Muscle of leg (tissue), 11 donors: Measurements from ENCODE around the gene PRKCSH. TPM values are rescaled to one million over a fixed set of nuclear protein-coding genes. Genes with fewer than 3 reads are reported as not detected.
"Not testable (repeated sequence)": the region's sequence is repeated elsewhere in the genome, so short reads cannot be mapped to it uniquely, and the experiment has no call there.

Experiments
- DNase-seq: peaks from one replicate; pipeline ENCODE4 v3.0.0; 2013
- H3K27ac ChIP-seq: one replicate; pipeline ENCODE4 v1.5.1; 2013; ENCODE audit warnings: mild to moderate bottlenecking, low read length, control low read depth
- H3K27me3 ChIP-seq: one replicate; pipeline ENCODE4 v1.6.1; 2013; ENCODE audit warnings: low read length; ENCODE audit not compliant: control insufficient read depth, insufficient read depth
- H3K36me3 ChIP-seq: one replicate; pipeline ENCODE4 v1.6.1; 2013; ENCODE audit warnings: low read length; ENCODE audit not compliant: control insufficient read depth, insufficient read depth
- H3K4me1 ChIP-seq: one replicate; pipeline ENCODE4 v1.6.1; 2013; ENCODE audit warnings: low read length; ENCODE audit not compliant: control insufficient read depth, insufficient read depth
- H3K4me3 ChIP-seq: one replicate; pipeline ENCODE4 v1.5.1; 2013; ENCODE audit warnings: low read length, control low read depth
- H3K9me3 ChIP-seq: replicated peaks from 2 replicates; pipeline ENCODE4 v1.6.1; 2013; ENCODE audit warnings: low read depth, low read length; ENCODE audit not compliant: control insufficient read depth
- WGBS: methylation state at CpG from one replicate; pipeline ENCODE4 v1.1.5; 2013; ENCODE audit warnings: missing lambda C conversion rate; ENCODE audit not compliant: insufficient coverage; 5-methylcytosine and 5-hydroxymethylcytosine counted together
- polyA plus RNA-seq, 8 donors: library from polyadenylated mRNA; unstranded; fragments of 120-200 nt; gene quantifications; one replicate each; pipeline versions ENCODE4 v1.2.1 to v1.2.3, GENCODE V29; 2013; ENCODE audit warnings: inconsistent platforms in 1 of 8, low replicate concordance in 1 of 8; ENCODE audit not compliant: insufficient read length in 8 of 8, insufficient read depth in 1 of 8
- total RNA-seq: library from RNA; stranded (reverse); fragments of 120-200 nt; gene quantifications from one replicate; pipeline ENCODE4 v1.2.4, GENCODE V29; 2013

Gene PRKCSH
- total and polyA plus RNA-seq, 9 donors: 80.5 to 260 (median 197) TPM

DNA sequence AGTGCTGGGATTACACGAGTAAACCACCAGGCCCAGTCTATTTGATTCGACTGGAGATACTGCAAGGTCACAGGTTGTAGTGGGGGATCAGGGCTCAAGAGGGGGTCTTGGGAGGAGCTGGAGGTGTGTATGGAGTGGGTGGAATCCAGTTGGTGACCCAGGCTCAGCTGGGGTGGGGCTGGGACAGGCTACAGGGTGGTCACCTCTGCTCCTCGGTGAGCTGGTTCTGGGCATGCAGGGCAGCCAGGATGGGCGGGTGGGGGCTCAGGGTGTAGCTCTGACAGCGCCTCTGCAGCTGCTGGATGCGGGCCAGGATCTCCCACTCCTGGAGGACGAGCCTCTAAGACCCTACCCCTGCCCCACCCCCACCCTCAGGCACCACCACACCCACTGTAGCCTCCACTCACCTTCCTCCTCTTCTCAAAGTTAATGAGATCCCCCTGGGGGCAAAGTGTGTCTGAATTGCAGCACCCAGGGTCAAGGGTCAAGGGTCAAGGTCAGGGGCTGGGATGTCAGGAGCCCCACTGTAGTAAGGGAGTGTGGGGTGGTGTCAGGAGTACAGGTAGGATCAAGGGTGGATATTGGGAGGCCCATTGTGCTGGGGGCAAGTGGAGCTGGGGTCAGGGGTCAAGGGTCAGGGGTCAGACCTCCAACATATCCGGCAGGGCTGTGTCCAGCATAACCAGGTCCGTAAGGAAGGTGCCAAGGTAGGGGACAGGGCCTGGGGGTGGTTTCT, 33.5 kb upstream of the PRKCSH start:
- no peak for DNase-seq
- Histone ChIP-seq H3K4me1 (no peaks in the 10 kb centered on the region), H3K27me3 (peaks cover 18% of the 10 kb centered on the region), H3K9me3 (no peaks in the 10 kb centered on the region), H3K4me3 (no peak overlapping the region), H3K27ac (no peak overlapping the region), H3K36me3 (no peaks in the 10 kb centered on the region)
- 79% methylated on average over 8 of the region's 9 CpGs for WGBS

DNA sequence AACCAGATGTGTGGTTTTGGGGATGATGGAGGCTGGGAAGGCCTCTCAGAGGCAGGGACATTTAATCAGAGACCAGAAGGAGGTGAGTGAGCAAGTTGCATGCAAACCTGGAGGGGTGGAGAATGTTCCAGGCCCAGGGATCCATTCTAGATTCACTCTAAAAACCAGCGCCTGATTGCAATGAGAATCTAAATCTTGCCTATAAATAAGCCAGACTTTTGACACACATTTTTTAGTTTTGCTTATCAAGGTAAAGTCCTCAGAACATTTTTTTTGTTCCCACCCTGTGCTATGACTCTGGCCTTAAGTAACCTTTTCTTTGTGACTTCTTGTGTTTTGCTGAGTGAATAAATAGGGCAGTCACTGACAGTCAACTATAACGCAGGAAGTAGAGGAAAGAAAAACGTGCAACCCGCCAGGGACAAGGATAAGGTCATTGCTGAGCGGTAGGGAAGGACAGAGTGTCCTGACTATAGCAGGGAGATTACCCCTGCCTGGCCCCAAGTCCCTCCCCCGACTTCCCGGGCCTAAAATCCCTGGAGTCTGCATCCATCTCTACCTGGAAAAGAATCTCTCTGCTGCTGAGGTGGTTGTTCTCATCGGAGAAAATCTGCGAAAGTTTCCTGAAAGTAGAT, 30.7 kb upstream of the PRKCSH start:
- H3K27me3 ChIP-seq: peaks cover 25% of the 10 kb centered on the region
- no peak overlapping the region for H3K4me3 ChIP-seq
- WGBS: 42% methylated on average over 6 of the region's 9 CpGs
- no peak for DNase-seq
- H3K36me3 ChIP-seq: no peaks in the 10 kb centered on the region
- no peaks in the 10 kb centered on the region for H3K4me1 ChIP-seq
- no peak overlapping the region for H3K27ac ChIP-seq
- H3K9me3 ChIP-seq: no peaks in the 10 kb centered on the region

DNA sequence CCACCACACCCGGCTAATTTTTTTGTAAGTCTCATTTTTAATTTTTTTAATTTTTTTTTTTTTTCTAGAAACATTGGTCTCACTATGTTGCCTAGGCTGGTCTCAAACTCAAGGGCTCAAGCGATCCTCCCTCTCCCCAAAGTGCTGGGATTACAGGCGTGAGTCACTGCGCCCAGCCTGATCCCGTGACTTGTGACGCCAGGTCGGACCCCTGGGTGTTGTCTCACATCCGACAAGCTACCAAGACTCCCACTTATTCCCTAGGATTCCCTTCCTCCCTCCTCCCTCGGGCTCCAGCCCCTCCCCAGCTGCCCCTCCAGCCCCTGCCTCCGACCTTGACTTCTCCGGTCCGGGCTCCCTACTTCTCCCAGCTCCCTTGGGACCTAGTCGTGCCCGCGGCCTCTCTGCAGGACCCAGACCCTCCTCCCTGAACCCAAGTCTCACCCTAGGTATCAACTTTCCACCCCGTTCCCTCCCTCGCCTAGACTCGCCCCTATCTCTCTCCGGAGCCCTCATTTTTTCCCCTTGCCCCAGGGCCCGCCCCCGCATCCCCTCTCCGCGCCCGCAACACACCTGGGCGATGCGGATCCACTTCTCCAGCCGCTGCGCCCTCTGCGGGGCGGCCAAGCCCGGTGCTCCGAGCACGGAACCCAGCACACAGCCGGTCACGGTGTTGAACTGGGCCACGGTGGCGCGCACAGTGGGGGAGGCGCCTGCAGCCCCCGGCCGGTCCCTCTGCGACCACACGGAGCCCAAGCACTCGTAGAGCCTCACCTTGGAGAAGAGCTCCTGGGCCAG, 29.4 kb upstream of the PRKCSH start:
- no peak overlapping the region for H3K4me3 ChIP-seq
- H3K27ac ChIP-seq: no peak overlapping the region
- DNase-seq: no peak
- H3K4me1 ChIP-seq: no peaks in the 10 kb centered on the region
- H3K36me3 ChIP-seq: no peaks in the 10 kb centered on the region
- 25% methylated on average over 43 of the region's 44 CpGs for WGBS
- peaks cover 25% of the 10 kb centered on the region for H3K27me3 ChIP-seq
- no peaks in the 10 kb centered on the region for H3K9me3 ChIP-seq

DNA sequence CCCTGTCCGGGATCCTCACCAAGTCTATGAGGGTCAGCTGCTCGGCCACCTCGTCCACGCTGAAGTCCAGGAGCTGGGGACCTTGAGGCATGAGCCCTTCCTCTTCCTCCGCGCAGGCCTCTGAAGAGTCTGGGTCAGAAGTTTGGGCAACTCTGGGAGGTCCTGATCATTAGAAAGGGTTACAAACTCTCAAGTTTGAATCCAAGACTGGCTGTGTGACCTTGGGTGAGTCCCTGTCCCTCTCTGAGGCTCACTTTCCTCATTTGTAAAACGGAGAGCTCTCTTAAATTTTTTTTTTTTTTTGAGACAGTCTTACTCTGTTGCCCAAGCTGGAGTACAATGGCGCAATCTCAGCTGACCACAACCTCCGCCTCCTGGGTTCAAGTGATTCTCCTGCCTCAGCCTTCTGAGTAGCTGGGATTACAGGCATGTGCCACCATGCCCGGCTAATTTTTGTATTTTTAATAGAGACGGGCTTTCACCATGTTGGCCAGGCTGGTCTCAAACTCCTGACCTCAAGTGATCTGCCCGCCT, 28.7 kb upstream of the PRKCSH start:
- DNase-seq, H3K27ac ChIP-seq, H3K4me3 ChIP-seq, H3K9me3 ChIP-seq, H3K36me3 ChIP-seq, H3K4me1 ChIP-seq: not testable (repeated sequence)
- peaks cover 29% of the 10 kb centered on the region for H3K27me3 ChIP-seq
- 76% methylated on average over 9 of the region's 12 CpGs for WGBS

DNA sequence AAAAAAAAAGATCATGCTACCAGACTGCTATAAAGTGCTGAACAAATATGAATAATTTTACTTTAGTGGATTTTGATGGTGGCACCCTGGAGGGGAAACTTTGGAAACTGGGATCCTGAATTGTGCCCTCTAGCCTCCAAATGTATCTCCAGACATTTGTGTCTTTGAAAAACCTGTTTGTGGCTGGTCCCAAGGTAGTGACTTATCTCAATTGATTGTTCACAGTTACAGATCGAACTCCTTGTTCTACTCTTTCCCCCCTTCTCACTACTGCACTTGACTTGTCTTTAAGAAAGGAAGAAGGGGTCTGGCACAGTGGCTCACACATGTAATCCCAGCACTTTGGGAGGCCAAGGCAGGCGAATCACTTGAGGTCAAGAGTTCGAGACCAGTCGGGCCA, 26.8 kb upstream of the PRKCSH start:
- H3K27ac ChIP-seq: no peak overlapping the region
- no peak for DNase-seq
- H3K4me1 ChIP-seq: no peaks in the 10 kb centered on the region
- no peak overlapping the region for H3K4me3 ChIP-seq
- H3K27me3 ChIP-seq: peaks cover 29% of the 10 kb centered on the region
- H3K36me3 ChIP-seq: no peaks in the 10 kb centered on the region
- no CpG with 5 or more reads among the region's 4 CpGs for WGBS
- no peaks in the 10 kb centered on the region for H3K9me3 ChIP-seq

DNA sequence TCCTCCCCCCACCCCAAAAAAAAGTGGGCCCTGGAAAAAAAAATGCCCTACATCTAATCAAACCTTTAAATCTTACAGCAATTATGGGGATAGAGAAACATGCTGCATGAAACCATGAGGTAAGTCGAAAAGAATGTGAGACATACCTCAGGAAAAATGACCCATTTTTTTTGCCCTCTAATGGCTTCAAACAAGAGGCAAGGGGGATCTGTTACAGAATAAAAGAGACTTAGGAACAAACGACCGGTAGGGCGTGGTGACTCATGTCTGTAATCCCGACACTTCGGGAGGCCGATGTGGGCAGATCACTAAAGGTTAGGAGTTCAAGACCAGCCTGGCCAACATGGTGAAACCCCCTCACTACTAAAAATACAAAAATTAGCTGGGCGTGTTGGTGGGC, 24.8 kb upstream of the PRKCSH start:
- no peak overlapping the region for H3K27ac ChIP-seq
- H3K4me3 ChIP-seq: no peak overlapping the region
- H3K36me3 ChIP-seq: no peaks in the 10 kb centered on the region
- WGBS: 74% methylated on average over 2 of the region's 8 CpGs
- DNase-seq: no peak
- no peaks in the 10 kb centered on the region for H3K4me1 ChIP-seq
- peaks cover 24% of the 10 kb centered on the region for H3K27me3 ChIP-seq
- no peaks in the 10 kb centered on the region for H3K9me3 ChIP-seq

DNA sequence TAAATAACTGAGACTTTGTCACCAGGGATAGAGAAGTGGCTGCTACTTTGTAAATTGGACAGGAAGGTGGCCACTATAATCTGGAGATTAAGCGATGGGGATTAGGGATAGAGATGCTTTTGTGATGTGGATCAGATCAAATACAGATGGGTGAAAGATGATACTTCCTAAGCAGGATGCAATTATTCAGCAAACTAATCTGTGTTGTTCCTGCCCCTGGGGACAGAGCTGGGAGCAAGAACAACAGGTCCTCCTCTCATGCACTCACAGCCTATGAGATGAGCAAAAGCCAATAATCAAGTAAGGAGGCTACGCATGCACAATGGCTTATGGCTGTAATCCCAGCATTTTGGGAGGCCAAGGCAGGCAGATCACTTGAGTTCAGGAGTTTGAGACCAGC, 20.9 kb upstream of the PRKCSH start:
- Histone ChIP-seq H3K27ac (no peak overlapping the region), H3K4me3 (no peak overlapping the region), H3K9me3 (no peaks in the 10 kb centered on the region), H3K36me3 (no peaks in the 10 kb centered on the region), H3K27me3 (peaks cover 44% of the 10 kb centered on the region), H3K4me1 (peaks cover 8% of the 10 kb centered on the region)
- DNase-seq: no peak
- no CpG with 5 or more reads among the region's 2 CpGs for WGBS

DNA sequence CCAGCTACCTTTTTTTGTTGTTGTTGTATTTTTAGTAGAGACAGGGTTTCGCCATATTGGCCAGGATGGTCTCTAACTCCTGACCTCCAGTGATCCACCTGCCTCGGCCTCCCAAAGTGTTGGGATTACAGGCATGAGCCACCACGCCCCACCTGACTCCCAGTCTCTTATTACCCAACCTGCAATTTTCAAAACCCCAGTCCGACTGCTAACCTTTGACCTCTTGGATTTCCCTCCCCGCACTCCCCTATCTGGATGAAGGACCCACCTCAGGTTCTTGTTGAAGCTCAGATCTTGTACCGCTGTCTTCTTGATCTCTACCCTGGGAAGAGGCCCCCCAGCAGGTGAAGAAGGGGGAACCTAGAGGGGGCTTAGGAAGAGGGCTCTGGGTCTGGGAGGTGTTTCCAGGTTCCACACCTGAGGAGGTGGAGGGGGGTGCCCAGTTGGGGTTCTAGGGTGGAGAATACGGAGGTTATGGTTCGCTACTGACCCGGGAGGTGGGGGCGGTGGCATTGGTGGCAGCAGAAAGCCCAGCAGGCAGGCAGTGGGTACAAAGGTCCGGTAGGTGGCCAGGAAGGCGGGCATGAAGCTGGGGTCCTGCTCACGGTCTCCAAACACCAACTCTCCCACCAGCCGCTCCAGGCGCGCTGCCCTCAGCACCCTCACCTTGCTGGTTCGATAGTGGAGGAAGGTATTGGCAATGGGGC, 18.9 kb upstream of the PRKCSH start:
- Histone ChIP-seq H3K4me1 (peaks cover 20% of the 10 kb centered on the region), H3K27me3 (peaks cover 62% of the 10 kb centered on the region), H3K27ac (no peak overlapping the region), H3K9me3 (no peaks in the 10 kb centered on the region), H3K36me3 (no peaks in the 10 kb centered on the region), H3K4me3 (no peak overlapping the region)
- DNase-seq: no peak
- WGBS: 88% methylated on average over 11 of the region's 17 CpGs

DNA sequence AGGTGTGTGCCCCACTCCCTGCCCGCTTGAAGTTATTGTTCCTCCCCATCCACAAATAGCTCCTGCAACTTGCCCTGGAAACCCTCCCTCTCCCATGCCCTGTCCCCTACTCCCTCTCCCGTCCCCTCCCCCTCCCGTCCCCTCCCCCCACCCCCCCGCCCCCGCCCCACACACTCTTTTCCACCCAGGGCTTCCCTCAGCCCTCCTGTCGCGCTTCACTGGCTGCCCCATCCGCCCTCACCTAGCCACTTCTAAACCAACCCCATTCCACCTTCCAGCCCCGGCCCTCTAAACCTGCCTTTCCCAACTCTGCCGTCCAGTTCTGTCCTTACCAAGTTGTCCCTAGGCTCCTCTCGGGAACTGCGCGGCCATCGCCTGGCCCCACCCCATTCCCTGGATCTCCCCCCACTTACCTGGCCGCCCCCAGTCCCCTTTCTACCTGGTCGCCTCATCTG, 17.3 kb upstream of the PRKCSH start:
- Histone ChIP-seq H3K27me3 (peaks cover 76% of the 10 kb centered on the region), H3K9me3 (peaks cover 2% of the 10 kb centered on the region), H3K27ac (no peak overlapping the region), H3K4me1 (peaks cover 35% of the 10 kb centered on the region), H3K4me3 (no peak overlapping the region), H3K36me3 (no peaks in the 10 kb centered on the region)
- no peak for DNase-seq
- WGBS: 0% methylated on average over 11 of the region's 16 CpGs
